Muscle layer of colon (tissue), 2 donors: ENCODE results near the gene ANKFN1.

ENCODE experiments used
- H3K27ac ChIP-seq: one replicate; pipeline ENCODE4 v1.7.0; 2013; ENCODE audit warnings: low read depth, mild to moderate bottlenecking, low read length, moderate library complexity
- H3K27me3 ChIP-seq, 2 donors: one replicate each; pipeline ENCODE4 v1.7.0; 2013; ENCODE audit warnings: low read length in 2 of 2, mild to moderate bottlenecking in 2 of 2; ENCODE audit not compliant: insufficient read depth in 2 of 2, control insufficient read depth in 1 of 2
- H3K36me3 ChIP-seq: one replicate; pipeline ENCODE4 v1.7.0; 2013; ENCODE audit warnings: mild to moderate bottlenecking, low read length; ENCODE audit not compliant: insufficient read depth
- H3K4me1 ChIP-seq: one replicate; pipeline ENCODE4 v1.7.0; 2013; ENCODE audit warnings: mild to moderate bottlenecking, low read length; ENCODE audit not compliant: insufficient read depth
- H3K4me3 ChIP-seq, 2 donors: one replicate each; pipeline ENCODE4 v1.7.0; 2013; ENCODE audit warnings: low read length in 2 of 2, low read depth in 1 of 2, mild to moderate bottlenecking in 1 of 2, moderate library complexity in 1 of 2
- H3K9ac ChIP-seq: one replicate; pipeline ENCODE4 v1.7.0; 2013; ENCODE audit warnings: low read length
- H3K9me3 ChIP-seq: one replicate; pipeline ENCODE4 v1.7.0; 2013; ENCODE audit warnings: mild to moderate bottlenecking, low read length
- donor health status: abdominal sarcoma.
- donor health status: Adenocarcinoma of cecum.

ANKFN1 gene

GRCh38 chr17:56495556-56495955 lies 342.3 kb downstream of the ANKFN1 start:
- Histone ChIP-seq H3K4me3 (no peak overlapping the region), H3K9me3 (no peaks in the 10 kb centered on the region), H3K9ac (no peak overlapping the region), H3K27ac (no peak overlapping the region), H3K27me3 (no peaks in the 10 kb centered on the region), H3K4me1 (no peaks in the 10 kb centered on the region), H3K36me3 (no peaks in the 10 kb centered on the region)

GRCh38 chr17:56497132-56497531 lies 343.9 kb downstream of the ANKFN1 start:
- no peaks in the 10 kb centered on the region for H3K36me3 ChIP-seq
- H3K9ac ChIP-seq: no peak overlapping the region
- no peak overlapping the region for H3K4me3 ChIP-seq
- H3K27me3 ChIP-seq: no peaks in the 10 kb centered on the region
- peaks cover 4% of the 10 kb centered on the region for H3K4me1 ChIP-seq
- no peaks in the 10 kb centered on the region for H3K9me3 ChIP-seq
- no peak overlapping the region for H3K27ac ChIP-seq

- H3K9ac ChIP-seq: no peak overlapping the region
- H3K27me3 ChIP-seq: no peaks in the 10 kb centered on the region
- no peak overlapping the region for H3K27ac ChIP-seq
- no peak overlapping the region for H3K4me3 ChIP-seq
- H3K36me3 ChIP-seq: no peaks in the 10 kb centered on the region
- H3K4me1 ChIP-seq: peaks cover 4% of the 10 kb centered on the region
- no peaks in the 10 kb centered on the region for H3K9me3 ChIP-seq
These were observed 346.6 kb downstream of the ANKFN1 start for GRCh38 chr17:56499799-56500388.

GRCh38 chr17:56502120-56502654 lies 348.9 kb downstream of the ANKFN1 start:
- Histone ChIP-seq H3K9me3 (no peaks in the 10 kb centered on the region), H3K9ac (no peak overlapping the region), H3K27ac (no peak overlapping the region), H3K27me3 (no peaks in the 10 kb centered on the region), H3K4me3 (no peak overlapping the region), H3K36me3 (no peaks in the 10 kb centered on the region), H3K4me1 (peaks cover 4% of the 10 kb centered on the region)

- Histone ChIP-seq H3K9ac (no peak overlapping the region), H3K36me3 (no peaks in the 10 kb centered on the region), H3K27ac (no peak overlapping the region), H3K4me3 (no peak overlapping the region), H3K4me1 (peaks cover 4% of the 10 kb centered on the region), H3K27me3 (no peaks in the 10 kb centered on the region), H3K9me3 (no peaks in the 10 kb centered on the region)
These were observed 352.0 kb downstream of the ANKFN1 start for GRCh38 chr17:56505154-56505756.

GRCh38 chr17:56506349-56506748 lies 353.1 kb downstream of the ANKFN1 start:
- Histone ChIP-seq H3K9ac (no peak overlapping the region), H3K4me1 (no peaks in the 10 kb centered on the region), H3K27me3 (no peaks in the 10 kb centered on the region), H3K9me3 (no peaks in the 10 kb centered on the region), H3K36me3 (no peaks in the 10 kb centered on the region), H3K4me3 (no peak overlapping the region), H3K27ac (no peak overlapping the region)

- no peak overlapping the region for H3K9ac ChIP-seq
- H3K4me3 ChIP-seq: no peak overlapping the region
- H3K4me1 ChIP-seq: no peaks in the 10 kb centered on the region
These were observed 357.5 kb downstream of the ANKFN1 start for GRCh38 chr17:56510554-56511342.

GRCh38 chr17:56514264-56514663 lies 361.0 kb downstream of the ANKFN1 start:
- Histone ChIP-seq H3K27ac (no peak overlapping the region), H3K27me3 (no peaks in the 10 kb centered on the region), H3K9ac (no peak overlapping the region), H3K9me3 (no peaks in the 10 kb centered on the region), H3K4me1 (no peaks in the 10 kb centered on the region), H3K4me3 (no peak overlapping the region), H3K36me3 (no peaks in the 10 kb centered on the region)

More at GRCh38 chr17:56510554-56511342, 357.5 kb downstream of the ANKFN1 start:
- Histone ChIP-seq H3K27me3 (no peaks in the 10 kb centered on the region), H3K27ac (no peak overlapping the region), H3K9me3 (no peaks in the 10 kb centered on the region), H3K36me3 (no peaks in the 10 kb centered on the region)

GRCh38 chr17:56514899-56515298 lies 361.6 kb downstream of the ANKFN1 start:
- H3K36me3 ChIP-seq: no peaks in the 10 kb centered on the region
- H3K27me3 ChIP-seq: no peaks in the 10 kb centered on the region
- H3K9me3 ChIP-seq: no peaks in the 10 kb centered on the region
- H3K27ac ChIP-seq: no peak overlapping the region
- no peaks in the 10 kb centered on the region for H3K4me1 ChIP-seq
- H3K4me3 ChIP-seq: no peak overlapping the region
- H3K9ac ChIP-seq: no peak overlapping the region

GRCh38 chr17:56521414-56522141 lies 368.3 kb downstream of the ANKFN1 start:
- Histone ChIP-seq H3K9me3 (no peaks in the 10 kb centered on the region), H3K27ac (no peak overlapping the region), H3K9ac (no peak overlapping the region), H3K4me3 (no peak overlapping the region), H3K4me1 (no peaks in the 10 kb centered on the region), H3K36me3 (no peaks in the 10 kb centered on the region), H3K27me3 (no peaks in the 10 kb centered on the region)

GRCh38 chr17:56523042-56523441 lies 369.8 kb downstream of the ANKFN1 start:
- Histone ChIP-seq H3K9ac (no peak overlapping the region), H3K36me3 (no peaks in the 10 kb centered on the region), H3K4me1 (no peaks in the 10 kb centered on the region), H3K9me3 (no peaks in the 10 kb centered on the region), H3K27ac (no peak overlapping the region), H3K27me3 (no peaks in the 10 kb centered on the region), H3K4me3 (no peak overlapping the region)
